Mucosa of descending colon (tissue), 3 donors: ENCODE measurements around the gene ST6GAL1. TPM values are rescaled to one million over a fixed set of nuclear protein-coding genes. Genes with fewer than 3 reads are reported as not detected.
"Not testable (repeated sequence)": the region's sequence is repeated elsewhere in the genome, so short reads cannot be mapped to it uniquely, and the experiment has no call there.

Experiments
- ATAC-seq: fragments of 200-7000 bp; cut with Tn5 transposase; one replicate; pipeline ENCODE4 v1.9.1; 2020; ENCODE audit warnings: mild to moderate bottlenecking, moderate library complexity
- DNase-seq, 3 donors: peaks; one replicate each; pipeline ENCODE4 v3.0.0-alpha.2; 2020
- H3K36me3 ChIP-seq: fragments of 200-600 bp; one replicate; pipeline ENCODE4 v1.8.0; 2021; ENCODE audit warnings: low read depth, mild to moderate bottlenecking
- H3K4me1 ChIP-seq: fragments of 200-600 bp; one replicate; pipeline ENCODE4 v1.8.0; 2021; ENCODE audit warnings: low read depth, mild to moderate bottlenecking
- H3K4me3 ChIP-seq: fragments of 200-600 bp; one replicate; pipeline ENCODE4 v1.8.0; 2021; ENCODE audit warnings: mild to moderate bottlenecking
- H3K9me3 ChIP-seq: fragments of 200-600 bp; one replicate; pipeline ENCODE4 v1.8.0; 2021; ENCODE audit warnings: mild to moderate bottlenecking
- intact Hi-C, 2 donors: fragments of 100-400 bp; cut with DNase I in 1 of 2; cut with micrococcal nuclease in 1 of 2; formaldehyde crosslinking; loops; one replicate each; pipeline versions ENCODE4 v1.11.0 to v1.11.1; 2022; cut with DNase I, micrococcal nuclease
- long read RNA-seq, 2 donors: library from polyadenylated mRNA; unstranded; transcript quantifications; one replicate each; pipeline ENCODE4 v2.0.0, GENCODE V29; 2019 to 2021
- total RNA-seq, 3 donors: library from RNA; stranded (reverse); fragmentation: NEBNext Ultra II Directional in 2 of 3; extraction: Animal tissue kit (Norgen Biotek cat#: 25700) in 2 of 3; gene quantifications; one replicate each; pipeline versions ENCODE4 v1.2.1 to v1.2.4, GENCODE V29; 2021 to 2023
- TF ChIP-seq, protein P1 (sequence below): fragments of 200-600 bp; IDR thresholded peaks from one replicate; pipeline ENCODE4 v1.8.0; 2022; ENCODE audit warnings: antibody characterized with exemption, mild to moderate bottlenecking
- donor health status: DM: no; HTN: no; CAD: no; lungs with moderate emphysema.
- donor health status: DM: no; HTN: no; CAD: no.
- donor health status: DM: no; HTN: yes; CAD: no.

ST6GAL1 gene
- 10 to 100 TPM; 23.5 to 58.9 (median 53.6) TPM for total RNA-seq
- long read RNA-seq, donor 1, full-length matches to known transcripts: 2 of 9 reads
- long read RNA-seq, donor 1, partial matches to known transcripts: 2 of 9 reads
- long read RNA-seq, donor 1, other reads (novel, unspliced or antisense): 5 of 9 reads
- long read RNA-seq, donor 2, full-length matches to known transcripts: 1 of 6 reads
- long read RNA-seq, donor 2, partial matches to known transcripts: 2 of 6 reads
- long read RNA-seq, donor 2, other reads (novel, unspliced or antisense): 3 of 6 reads

DNA sequence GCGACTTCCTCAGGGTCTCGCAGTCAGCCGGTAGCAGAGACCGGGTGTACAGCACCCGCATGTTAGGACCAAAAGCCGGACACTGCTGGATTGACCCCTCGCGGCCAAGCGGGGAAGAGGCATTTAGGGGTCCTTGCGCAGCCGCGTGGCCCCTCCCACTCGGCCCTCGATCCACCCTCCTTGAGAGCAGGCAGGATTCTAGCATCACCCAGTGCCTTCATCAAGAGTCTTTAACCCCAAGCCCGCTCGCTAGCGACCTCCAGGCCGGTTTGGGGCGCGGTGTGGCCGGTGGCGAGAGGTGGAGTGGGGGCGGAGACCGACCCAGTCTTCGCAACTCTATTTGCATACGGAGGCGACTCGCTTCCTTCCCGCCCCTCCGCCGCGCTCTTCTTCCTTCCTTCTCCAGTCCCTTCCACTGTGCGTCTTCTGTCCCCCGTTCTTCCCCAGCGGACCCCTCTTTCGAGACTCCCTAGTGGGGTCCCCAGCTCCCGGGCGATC, at the start of gene ST6GAL1:
TSS of gene ST6GAL1 (plus strand) at position 384 of the 498 bp plus-strand sequence. CDS start 112,178 bp downstream, outside the sequence.
- no peaks in the 10 kb centered on the region for H3K36me3 ChIP-seq
- H3K4me1 ChIP-seq: peaks cover 8% of the 10 kb centered on the region
- ATAC-seq (peak; percentile 81), DNase-seq (peak; percentile 79 to 91 (median 80))
- TF ChIP-seq, protein P1, sequence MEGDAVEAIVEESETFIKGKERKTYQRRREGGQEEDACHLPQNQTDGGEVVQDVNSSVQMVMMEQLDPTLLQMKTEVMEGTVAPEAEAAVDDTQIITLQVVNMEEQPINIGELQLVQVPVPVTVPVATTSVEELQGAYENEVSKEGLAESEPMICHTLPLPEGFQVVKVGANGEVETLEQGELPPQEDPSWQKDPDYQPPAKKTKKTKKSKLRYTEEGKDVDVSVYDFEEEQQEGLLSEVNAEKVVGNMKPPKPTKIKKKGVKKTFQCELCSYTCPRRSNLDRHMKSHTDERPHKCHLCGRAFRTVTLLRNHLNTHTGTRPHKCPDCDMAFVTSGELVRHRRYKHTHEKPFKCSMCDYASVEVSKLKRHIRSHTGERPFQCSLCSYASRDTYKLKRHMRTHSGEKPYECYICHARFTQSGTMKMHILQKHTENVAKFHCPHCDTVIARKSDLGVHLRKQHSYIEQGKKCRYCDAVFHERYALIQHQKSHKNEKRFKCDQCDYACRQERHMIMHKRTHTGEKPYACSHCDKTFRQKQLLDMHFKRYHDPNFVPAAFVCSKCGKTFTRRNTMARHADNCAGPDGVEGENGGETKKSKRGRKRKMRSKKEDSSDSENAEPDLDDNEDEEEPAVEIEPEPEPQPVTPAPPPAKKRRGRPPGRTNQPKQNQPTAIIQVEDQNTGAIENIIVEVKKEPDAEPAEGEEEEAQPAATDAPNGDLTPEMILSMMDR: no peak
- intact Hi-C loops: no loop called here
- no peaks in the 10 kb centered on the region for H3K9me3 ChIP-seq
- H3K4me3 ChIP-seq: peak within 1 kb of the TSS; percentile 38

- ATAC-seq (no peak), DNase-seq (no peak)
- no peaks in the 10 kb centered on the region for H3K36me3 ChIP-seq
- intact Hi-C loops: no loop called here
- TF ChIP-seq, protein P1: no peak
- H3K4me3 ChIP-seq: no peak overlapping the region
- no peaks in the 10 kb centered on the region for H3K9me3 ChIP-seq
- no peaks in the 10 kb centered on the region for H3K4me1 ChIP-seq
Observed at GRCh38 chr3:186882150-186882524, 48.2 kb upstream of the ST6GAL1 start.

- H3K4me1 ChIP-seq: no peaks in the 10 kb centered on the region
- no peak overlapping the region for H3K4me3 ChIP-seq
- H3K36me3 ChIP-seq: no peaks in the 10 kb centered on the region
- no peak for ATAC-seq
- intact Hi-C loops: no loop called here
- no peaks in the 10 kb centered on the region for H3K9me3 ChIP-seq
- TF ChIP-seq, protein P1: no peak
- DNase-seq: no peak
Observed at GRCh38 chr3:186882881-186883685, 47.2 kb upstream of the ST6GAL1 start.

GRCh38 chr3:186883686-186884058, 46.7 kb upstream of the ST6GAL1 start:
- intact Hi-C loops: no loop called here
- ATAC-seq (no peak), DNase-seq (no peak)
- Histone ChIP-seq H3K4me3 (no peak overlapping the region), H3K4me1 (no peaks in the 10 kb centered on the region), H3K36me3 (no peaks in the 10 kb centered on the region), H3K9me3 (no peaks in the 10 kb centered on the region)
- TF ChIP-seq, protein P1: no peak

- intact Hi-C loops, H3K36me3 ChIP-seq, ATAC-seq, H3K4me1 ChIP-seq, H3K9me3 ChIP-seq, H3K4me3 ChIP-seq, DNase-seq: not testable (repeated sequence)
Observed at GRCh38 chr3:186884868-186885267, 45.5 kb upstream of the ST6GAL1 start.
